ENCODE measurements around the gene ZC3H10.

Gene ZC3H10

DNA sequence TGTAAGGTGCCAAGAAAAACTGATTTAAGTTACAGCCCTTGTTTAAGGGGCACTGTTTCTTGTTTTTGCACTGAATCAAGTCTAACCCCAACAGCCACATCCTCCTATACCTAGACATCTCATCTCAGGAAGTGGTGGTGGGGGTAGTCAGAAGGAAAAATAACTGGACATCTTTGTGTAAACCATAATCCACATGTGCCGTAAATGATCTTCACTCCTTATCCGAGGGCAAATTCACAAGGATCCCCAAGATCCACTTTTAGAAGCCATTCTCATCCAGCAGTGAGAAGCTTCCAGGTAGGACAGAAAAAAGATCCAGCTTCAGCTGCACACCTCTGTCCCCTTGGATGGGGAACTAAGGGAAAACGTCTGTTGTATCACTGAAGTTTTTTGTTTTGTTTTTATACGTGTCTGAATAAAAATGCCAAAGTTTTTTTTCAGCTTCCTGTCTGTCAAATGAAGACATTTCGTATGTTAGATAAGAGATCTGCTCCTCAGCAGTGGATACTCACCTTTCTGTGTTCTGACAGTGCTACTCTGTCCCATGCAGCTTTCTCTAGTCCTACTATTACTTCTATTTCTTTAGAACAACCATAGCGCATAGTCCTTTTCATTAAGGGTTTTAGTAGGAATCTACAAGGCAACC lies 14.9 kb upstream of the ZC3H10 start:
- DNase-seq = peak; percentile 71

DNA sequence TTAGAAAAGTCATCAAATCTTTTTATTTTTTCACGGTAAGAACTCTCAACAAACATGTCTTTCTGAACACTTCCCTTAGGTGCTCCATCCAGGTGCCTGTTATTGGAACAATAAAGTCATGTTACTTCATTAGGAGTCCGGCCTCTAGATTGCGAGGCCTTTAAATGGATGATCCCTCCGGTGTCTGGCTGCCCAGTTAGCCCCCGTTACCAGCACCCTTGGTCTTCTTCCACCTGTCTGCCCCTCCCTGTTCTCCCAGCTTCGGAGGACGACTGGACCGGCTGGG lies 14.3 kb upstream of the ZC3H10 start:
- DNase-seq = no peak

DNA sequence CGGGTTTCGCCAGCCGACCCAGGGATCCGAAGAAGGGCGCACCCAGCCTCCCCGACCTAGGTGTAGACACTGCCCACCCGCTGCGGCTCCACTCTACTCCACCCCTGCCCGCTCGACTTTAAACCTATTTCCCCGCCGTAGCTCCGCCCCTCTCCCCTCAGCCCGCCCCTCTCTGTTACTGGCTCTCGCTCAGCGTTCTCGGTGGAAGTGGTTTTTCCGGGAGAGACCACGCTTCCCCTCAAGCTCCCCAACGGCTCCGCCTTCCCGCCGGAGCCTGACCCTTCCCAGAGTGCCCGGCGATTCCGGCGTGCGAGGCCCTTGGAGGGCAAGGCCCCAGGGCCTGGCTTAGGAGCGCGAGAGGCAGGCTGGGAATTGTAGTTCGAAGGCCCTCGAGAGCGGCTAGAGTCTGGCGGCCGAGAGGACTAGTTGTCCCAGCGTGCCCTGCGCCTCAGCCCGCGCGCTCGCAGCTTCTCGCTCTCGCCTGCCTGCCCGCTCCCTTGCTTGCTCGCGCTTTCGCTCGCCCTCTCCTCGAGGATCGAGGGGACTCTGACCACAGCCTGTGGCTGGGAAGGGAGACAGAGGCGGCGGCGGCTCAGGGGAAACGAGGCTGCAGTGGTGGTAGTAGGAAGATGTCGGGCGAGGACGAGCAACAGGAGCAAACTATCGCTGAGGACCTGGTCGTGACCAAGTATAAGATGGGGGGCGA lies 13.8 kb upstream of the ZC3H10 start, which contains the start of gene PA2G4:
Gene PA2G4, plus strand, starts transcription at position 451 of the 706 bp plus-strand sequence. Its CDS starts 179 bp downstream, at position 630.
- DNase-seq = peak; percentile 100

DNA sequence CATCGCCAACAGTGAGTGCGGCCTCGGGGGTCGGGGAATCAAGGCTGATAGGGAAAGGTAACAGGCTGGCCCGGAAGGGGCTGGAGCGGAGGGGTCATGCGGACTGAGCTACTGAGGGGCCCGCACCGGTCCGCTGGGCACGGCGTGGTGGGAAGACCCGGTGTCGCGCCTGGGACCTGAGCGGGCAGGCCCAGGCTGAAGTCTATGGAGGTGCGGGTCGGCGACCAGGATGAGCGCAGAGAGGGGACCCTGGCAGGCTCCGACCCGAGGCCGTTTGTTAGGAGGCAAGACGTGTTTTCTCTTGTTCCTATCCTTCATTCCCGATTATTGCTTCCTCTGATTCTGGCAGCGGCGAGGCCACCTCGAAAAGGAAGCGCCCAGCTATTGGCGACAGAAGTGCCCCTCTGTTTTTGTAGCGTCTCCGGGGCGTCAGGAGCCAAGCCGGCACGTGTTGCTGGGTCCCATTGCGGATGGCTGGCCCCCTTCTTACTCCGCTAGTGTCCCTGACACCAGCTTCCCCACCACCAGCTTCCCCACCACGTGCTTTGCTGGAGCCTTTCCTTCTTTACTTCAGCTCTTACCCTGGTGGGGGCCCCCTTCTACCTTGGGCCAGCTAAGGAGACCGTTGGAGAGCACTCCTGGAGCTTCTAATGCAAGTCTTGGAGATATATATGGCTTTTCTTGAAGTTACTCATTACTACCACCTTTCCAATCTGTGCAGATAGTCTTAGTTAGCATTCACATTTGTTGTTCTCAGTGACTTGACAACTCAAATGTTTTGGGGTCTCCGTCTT lies 13.1 kb upstream of the ZC3H10 start:
- DNase-seq = peak; percentile 52

DNA sequence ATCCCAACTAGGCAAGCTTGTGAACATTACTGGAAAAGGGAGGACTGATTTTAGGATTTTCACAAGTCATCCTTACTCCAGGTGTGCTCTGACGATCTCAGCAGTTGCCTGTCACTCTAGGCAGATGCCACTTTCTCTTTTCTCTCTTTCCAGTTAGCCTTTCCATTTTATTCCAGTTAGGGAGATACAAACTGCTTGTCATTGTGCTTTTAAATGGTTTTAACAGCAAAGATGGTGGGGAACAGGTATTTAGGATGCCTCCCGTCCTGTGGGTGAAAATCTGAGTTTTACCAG lies 12.5 kb upstream of the ZC3H10 start:
- no peak for DNase-seq

DNA sequence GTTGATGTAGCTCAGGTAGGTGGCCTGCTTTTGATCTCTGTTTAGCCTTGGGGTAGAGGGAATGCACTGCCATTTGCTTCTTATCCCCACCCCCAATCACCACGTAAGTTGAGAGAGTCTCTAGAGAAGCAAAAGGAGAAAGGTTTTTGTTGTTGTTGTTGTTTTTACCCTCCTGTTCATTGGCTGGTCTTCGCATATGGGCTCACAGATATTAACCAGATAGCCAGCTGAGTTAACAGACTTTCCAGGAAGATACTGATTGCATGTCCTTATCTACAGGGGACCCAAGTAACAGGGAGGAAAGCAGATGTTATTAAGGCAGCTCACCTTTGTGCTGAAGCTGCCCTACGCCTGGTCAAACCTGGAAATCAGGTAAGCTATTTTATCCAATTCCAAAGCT lies 10.8 kb upstream of the ZC3H10 start:
- no peak for DNase-seq

DNA sequence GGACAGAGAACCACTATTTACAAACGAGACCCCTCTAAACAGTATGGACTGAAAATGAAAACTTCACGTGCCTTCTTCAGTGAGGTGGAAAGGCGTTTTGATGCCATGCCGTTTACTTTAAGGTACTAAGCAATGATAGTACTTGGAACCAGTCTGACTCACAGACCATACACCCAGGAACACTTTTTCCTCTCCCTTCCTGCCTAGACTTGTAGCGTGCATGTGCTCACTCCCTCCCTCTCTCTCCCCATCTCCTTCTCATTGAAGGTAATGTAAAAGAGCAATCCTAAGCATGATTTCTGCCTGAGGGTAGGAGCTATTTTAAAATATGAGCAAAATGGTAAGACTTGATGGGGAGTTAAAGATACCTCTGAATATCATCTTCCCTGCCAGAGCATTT lies 7.5 kb upstream of the ZC3H10 start:
- no peak for DNase-seq

DNA sequence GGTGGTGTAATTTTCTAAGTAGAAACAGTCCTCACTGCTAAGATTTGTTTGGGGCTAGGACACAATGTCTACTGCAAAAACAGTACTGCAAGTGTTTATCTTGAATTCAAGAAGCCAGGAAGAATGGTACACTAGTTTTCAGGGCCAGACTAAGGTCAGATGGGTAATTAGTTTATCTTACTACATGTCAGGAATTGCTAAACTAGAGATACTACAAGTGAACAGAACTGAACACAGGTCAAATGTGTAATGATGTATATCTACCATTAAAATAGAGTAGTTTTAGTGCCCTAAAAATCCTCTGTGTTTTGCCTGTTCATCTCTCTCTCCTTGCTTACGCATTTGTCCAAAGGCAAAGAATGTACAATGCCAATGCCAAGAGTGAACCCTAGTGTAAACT lies 4.0 kb upstream of the ZC3H10 start:
- DNase-seq = no peak

DNA sequence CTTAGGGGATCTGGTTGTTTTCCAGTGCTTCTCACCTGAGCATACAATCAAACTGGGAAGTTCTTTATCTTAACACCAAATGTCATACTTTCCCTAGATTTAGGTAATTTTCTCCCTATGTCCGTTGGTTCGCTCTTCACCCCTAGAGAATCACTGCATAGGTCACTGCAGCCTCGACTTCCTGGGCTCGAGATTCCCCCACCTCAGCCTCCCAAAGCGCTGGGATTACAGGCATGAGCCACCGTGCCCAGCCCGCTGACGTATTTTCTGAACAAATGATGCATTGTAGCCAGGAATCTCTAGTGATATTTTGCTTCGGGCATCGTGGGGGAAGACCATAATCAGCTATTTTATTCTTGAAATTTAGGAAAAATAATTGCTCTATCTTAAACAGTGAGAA lies 2.7 kb upstream of the ZC3H10 start:
- DNase-seq = no peak

DNA sequence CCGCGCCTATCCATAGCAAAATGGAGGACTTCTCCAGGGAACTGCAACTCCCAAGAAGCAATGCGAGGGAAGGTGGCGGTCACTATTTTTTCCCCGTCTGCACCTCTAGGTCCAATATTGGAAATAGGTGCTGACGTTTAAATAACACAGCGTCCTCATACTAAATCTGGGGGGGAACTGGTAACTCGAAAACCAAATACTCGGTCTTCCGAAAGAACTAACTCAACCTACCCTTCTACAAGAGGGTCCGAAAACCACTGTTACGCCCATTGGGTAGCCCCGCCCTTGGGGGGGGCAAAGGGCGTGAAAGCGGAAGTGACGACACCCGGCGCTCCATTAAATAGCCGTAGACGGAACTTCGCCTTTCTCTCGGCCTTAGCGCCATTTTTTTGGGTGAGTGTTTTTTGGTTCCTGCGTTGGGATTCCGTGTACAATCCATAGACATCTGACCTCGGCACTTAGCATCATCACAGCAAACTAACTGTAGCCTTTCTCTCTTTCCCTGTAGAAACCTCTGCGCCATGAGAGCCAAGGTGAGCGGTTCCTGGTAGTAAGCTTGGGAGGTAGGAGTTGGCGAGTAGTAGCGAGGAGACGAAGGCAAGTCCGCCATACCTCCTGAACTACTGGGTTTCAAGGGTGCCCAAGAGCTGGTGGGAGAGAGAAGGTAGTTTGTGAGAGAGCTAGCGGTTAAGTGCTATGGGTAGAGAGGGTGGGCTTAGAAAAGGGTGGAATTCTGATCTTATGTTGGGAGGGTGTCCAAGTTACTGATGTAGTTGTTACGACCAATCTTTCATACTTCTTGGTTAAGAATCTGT lies 1.6 kb upstream of the ZC3H10 start, which contains the start of gene RPL41:
Gene RPL41, plus strand, starts transcription at position 367 of the 815 bp plus-strand sequence.
- DNase-seq = peak; percentile 95

DNA sequence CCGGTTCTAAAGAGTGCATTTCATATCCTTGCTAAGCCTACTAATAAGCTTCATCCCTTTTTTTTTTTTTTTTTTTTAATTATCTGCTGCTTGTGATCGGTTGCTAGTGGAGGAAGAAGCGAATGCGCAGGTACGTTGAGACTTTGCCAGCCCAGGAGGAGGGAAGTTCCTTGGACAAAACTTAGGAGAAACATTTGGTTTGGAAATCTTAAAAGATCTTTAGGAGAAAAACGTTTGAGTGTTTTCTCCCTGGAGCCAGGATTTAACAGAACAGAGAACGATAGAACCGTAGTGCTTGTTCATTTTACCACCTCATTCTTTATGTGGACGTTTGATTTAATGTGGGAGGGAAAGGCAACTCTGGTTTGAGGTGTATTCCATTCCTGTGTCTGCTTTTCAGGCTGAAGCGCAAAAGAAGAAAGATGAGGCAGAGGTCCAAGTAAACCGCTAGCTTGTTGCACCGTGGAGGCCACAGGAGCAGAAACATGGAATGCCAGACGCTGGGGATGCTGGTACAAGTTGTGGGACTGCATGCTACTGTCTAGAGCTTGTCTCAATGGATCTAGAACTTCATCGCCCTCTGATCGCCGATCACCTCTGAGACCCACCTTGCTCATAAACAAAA lies 872 bp upstream of the ZC3H10 start:
- peak; percentile 33 for DNase-seq

DNA sequence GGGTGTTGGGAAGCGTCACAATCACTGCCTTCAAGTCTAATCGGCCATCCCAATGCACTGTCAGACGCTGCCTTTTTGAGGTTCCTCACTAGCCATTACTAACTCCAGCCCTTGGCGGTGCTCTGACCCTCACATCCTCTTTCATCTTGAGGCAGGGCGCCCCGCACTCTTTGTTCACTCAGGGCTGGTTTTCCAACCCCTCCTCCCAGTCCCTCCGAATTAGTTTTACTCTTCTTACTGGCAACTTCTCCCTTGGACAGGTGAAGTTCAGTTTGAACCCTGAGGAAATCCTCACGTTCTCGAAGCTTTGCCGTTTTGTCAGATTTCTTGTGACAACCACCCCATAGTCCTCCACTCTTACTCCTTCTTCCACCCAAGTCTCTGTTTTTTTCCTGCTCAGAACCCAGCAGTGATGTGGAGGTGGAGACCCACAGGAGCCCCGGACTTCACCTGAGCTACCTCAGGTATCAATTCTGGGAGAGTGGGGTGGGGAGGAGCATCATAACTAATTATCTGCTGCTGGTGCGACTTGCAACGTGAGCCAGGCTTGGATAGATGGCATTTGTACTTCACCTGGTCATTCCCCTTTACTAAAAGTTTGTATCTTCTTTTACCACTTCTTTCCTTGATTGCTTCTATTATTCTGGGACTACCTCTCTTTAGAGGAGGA lies 757 bp downstream of the ZC3H10 start:
- no peak for DNase-seq

DNA sequence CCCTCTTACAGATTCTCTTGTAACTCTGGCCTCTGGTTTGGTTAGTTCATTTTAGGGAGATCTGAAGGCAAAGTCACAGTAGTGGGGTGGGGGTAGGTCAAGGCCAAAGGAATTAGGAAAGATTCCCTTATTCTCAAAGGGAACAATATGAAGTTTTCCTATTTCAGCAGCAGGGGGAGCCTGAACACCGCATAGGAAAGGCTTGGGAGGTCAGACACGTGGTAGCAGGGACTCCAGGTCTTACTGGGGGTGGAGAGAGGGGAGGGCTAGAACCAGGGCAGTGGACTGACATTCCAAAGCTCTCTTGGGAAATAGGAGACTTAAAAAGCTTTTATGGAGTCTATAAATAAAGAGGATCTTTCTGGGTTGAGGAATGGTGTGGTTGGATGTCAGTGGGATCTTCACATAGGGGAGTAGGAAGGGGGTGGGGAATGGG lies 1.3 kb downstream of the ZC3H10 start:
- peak; percentile 79 for DNase-seq

DNA sequence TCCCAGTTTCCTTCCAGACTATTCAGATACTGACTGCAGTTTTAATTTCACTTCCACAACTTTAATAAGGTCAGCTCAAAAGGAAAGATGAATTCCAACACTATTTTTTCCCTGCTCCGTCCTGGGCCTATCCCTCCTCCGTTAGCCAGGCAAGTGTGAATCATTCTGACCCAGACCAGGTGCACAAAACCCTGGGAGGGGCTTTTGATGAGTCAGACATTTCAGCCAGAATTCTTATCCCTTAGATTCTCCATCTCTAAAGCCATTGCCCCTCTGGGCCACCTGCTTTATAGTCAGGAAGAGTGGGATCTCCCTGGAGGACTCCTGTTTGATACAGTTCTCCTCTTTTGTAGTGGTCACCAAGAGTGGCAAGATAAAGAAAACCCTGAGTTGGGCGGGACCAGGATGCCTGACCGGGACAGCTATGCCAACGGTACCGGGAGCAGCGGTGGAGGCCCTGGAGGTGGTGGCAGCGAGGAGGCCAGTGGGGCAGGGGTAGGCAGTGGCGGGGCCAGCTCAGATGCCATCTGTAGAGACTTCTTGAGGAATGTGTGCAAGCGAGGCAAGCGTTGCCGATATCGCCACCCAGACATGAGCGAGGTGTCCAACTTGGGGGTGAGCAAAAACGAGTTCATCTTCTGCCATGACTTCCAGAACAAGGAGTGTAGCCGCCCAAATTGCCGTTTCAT lies 2.2 kb downstream of the ZC3H10 start:
- DNase-seq = no peak

DNA sequence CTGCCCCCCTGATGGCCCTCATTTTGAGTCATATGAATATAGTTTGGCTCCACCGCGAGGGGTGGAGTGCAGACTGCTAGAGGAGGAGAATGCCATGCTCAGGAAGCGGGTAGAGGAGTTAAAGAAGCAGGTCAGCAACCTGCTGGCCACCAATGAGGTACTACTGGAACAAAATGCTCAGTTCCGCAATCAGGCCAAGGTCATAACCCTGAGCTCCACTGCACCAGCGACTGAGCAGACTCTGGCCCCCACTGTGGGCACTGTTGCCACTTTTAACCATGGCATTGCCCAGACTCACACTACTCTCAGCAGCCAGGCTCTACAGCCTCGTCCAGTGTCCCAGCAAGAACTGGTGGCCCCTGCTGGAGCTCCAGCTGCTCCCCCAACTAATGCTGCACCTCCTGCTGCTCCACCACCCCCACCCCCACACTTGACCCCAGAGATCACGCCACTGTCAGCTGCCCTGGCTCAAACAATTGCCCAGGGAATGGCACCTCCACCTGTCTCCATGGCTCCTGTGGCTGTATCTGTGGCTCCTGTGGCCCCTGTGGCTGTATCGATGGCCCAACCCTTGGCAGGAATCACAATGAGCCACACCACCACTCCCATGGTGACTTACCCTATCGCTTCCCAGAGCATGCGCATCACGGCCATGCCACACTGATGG lies 3.3 kb downstream of the ZC3H10 start:
- DNase-seq = no peak

DNA sequence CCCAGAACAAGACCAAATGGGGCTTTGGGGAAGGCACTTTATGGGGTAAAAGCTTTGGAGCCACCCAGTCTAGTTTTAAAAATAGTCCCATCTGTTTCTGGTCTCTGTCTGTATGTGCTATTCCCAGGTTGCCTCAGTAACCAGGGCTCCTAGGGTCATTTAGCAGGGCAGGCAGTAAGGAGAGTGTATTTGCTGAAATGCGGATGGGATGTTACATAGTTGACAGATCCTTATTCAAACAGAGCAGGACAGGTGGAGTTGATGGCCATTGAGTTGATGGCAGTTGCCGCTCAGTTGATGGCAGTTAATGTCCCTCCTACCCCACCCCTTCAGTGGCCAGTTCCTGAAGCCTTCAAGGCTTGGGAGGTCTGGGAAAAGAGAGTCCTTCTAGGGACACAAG lies 4.6 kb downstream of the ZC3H10 start:
- DNase-seq = no peak

DNA sequence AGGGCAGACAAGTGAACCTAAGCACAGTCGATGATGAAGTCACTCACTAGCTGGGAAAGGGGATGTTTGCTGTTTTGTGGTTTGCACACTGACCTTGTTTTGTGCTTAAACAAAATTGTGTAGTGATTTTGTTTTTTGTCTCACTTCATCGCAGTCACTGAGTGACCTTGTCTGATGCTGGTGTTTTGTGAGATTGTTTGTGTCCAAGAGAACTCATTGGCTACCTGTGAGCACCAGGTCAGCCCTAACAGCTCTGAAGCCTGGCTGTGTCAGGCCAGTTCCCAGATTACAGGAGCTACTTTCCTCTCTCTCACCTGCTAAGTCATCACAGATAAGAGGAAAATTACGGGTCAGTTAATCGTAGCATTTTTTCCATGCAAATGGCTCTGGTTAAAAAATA lies 6.1 kb downstream of the ZC3H10 start:
- no peak for DNase-seq

DNA sequence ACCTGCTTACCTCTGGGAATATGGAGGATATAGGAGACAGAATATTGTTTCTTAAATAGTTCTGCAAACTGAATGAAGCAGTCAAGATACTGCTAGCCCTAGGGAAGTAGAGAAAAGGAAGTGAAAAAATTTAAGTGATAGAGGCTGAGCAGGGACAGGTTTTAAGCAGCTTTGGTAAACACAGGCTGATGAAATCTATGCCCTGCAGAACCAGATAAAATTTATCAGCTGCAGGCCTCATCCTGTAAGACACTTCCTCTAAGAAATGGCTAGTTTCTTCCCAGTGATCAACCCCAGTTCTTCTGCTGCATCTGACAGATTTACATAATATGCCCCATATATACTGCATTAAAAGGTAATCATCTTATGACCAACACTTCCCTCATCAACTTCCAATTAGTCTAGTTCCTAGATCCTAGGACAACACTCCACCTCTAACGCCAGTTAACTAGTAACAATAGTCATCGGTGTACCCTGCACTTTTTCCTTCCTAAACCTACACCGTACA lies 8.7 kb downstream of the ZC3H10 start:
- no peak for DNase-seq

DNA sequence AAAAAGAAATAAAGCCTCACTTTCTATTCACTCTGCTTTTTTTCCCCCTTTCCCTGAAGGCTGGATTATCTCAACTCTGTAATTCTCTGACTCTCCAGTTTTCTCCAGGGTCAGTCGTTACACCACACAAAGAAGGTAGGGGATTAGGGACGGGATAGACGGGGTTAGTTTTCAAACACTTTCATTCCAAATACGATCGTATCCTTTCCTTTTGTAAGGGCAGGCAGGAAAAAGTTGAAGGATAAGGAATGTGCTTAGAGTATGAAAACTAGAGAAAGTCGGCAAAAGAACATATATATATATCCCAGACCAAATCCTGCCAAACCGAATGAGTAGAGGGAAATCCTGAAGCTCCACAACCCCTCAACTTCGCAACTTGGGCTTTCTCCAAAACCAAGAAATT lies 9.4 kb downstream of the ZC3H10 start:
- DNase-seq = no peak

DNA sequence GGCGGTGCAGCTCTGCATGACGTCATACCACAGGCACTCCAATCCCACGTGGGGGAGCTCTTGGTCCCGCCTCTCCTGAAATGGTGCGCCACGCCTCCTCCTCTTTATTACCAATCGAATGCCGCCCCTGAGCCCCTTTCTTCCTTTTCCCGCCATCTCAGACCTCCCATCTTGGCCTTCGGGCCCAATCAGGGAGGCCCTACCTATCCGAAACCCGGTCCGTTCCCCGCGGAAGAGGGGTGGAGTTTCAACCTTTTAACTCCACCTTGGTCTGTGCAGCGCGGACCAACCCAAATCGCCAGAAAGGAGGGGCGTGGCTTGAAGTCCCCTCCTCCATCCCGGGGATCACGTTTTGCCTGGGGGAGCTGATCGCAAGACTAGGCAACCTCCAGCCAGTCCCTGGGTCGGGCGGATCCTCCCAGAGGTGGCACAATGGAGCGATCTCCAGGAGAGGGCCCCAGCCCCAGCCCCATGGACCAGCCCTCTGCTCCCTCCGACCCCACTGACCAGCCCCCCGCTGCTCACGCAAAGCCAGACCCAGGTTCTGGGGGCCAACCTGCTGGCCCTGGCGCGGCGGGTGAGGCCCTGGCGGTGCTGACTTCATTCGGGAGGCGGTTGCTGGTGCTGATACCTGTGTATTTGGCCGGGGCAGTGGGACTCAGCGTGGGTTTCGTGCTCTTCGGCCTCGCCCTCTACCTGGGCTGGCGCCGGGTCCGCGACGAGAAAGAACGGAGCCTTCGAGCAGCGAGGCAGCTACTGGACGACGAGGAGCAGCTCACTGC lies 10.0 kb downstream of the ZC3H10 start, which contains the start of gene ESYT1:
Gene ESYT1, plus strand, starts transcription at position 380 of the 782 bp plus-strand sequence. Its CDS starts 53 bp downstream, at position 433.
- peak; percentile 100 for DNase-seq
